Mesenchymal stem cell (in vitro differentiated cells and primary cell): ENCODE data around the gene BCL6.

Experiments
- DNase-seq: peaks from one replicate; pipeline ENCODE4 v3.0.0-alpha.2; 2013
- H2AFZ ChIP-seq: one replicate; pipeline ENCODE4 v1.6.1; 2013; ENCODE audit warnings: low read depth, mild to moderate bottlenecking, control low read depth, inconsistent platforms, low read length, moderate library complexity
- H2AK5ac ChIP-seq: 2 replicates; pipeline ENCODE4 v1.6.1; 2013; ENCODE audit warnings: low read length, moderate library complexity, mild to moderate bottlenecking, inconsistent platforms; ENCODE audit not compliant: severe bottlenecking
- H2BK120ac ChIP-seq: one replicate; pipeline ENCODE4 v1.6.1; 2013; ENCODE audit warnings: low read depth, mild to moderate bottlenecking, inconsistent platforms, low read length, moderate library complexity
- H2BK12ac ChIP-seq, 2 experiments: one replicate each; pipeline ENCODE4 v1.6.1; 2013; ENCODE audit warnings: inconsistent platforms in 2 of 2, low read length in 2 of 2, mild to moderate bottlenecking in 2 of 2, moderate library complexity in 2 of 2, control low read depth in 1 of 2
- H2BK15ac ChIP-seq: one replicate; pipeline ENCODE4 v1.6.1; 2013; ENCODE audit warnings: mild to moderate bottlenecking, low read depth, inconsistent platforms; ENCODE audit not compliant: poor library complexity, severe bottlenecking
- H2BK5ac ChIP-seq: 2 replicates; pipeline ENCODE4 v1.6.1; 2013; ENCODE audit warnings: low read depth, mild to moderate bottlenecking, low read length, control low read depth, inconsistent platforms; ENCODE audit not compliant: poor library complexity, severe bottlenecking
- H3K14ac ChIP-seq, 2 experiments: one replicate each; pipeline ENCODE4 v1.6.1; 2013; ENCODE audit warnings: inconsistent platforms in 2 of 2, low read length in 2 of 2, control low read depth in 1 of 2, mild to moderate bottlenecking in 1 of 2, moderate library complexity in 1 of 2
- H3K18ac ChIP-seq, 2 experiments: one replicate each; pipeline ENCODE4 v1.6.1; 2013; ENCODE audit warnings: inconsistent platforms in 2 of 2, low read length in 2 of 2, control low read depth in 1 of 2, low read depth in 1 of 2, mild to moderate bottlenecking in 1 of 2
- H3K23ac ChIP-seq, 2 experiments: one replicate each; pipeline ENCODE4 v1.6.1; 2013; ENCODE audit warnings: inconsistent platforms in 2 of 2, low read length in 2 of 2, mild to moderate bottlenecking in 2 of 2, moderate library complexity in 2 of 2, control low read depth in 1 of 2
- H3K27ac ChIP-seq: 2 replicates; pipeline ENCODE4 v1.5.1; 2013; ENCODE audit warnings: mild to moderate bottlenecking, moderate library complexity, low read length, control low read depth, inconsistent platforms; ENCODE audit not compliant: poor library complexity, severe bottlenecking
- H3K27me3 ChIP-seq, 2 experiments: 2 replicates each; pipeline versions ENCODE4 v1.6.1 to v1.7.0; 2013; ENCODE audit warnings: low read length in 2 of 2, mild to moderate bottlenecking in 2 of 2, moderate library complexity in 2 of 2, control low read depth in 1 of 2, inconsistent platforms in 1 of 2; ENCODE audit not compliant: control insufficient read depth in 1 of 2, insufficient read depth in 1 of 2
- H3K36me3 ChIP-seq, 2 experiments: 2 replicates each; pipeline versions ENCODE4 v1.6.1 to v1.7.0; 2013; ENCODE audit warnings: low read length in 2 of 2, control low read depth in 1 of 2, inconsistent platforms in 1 of 2, low read depth in 1 of 2, mild to moderate bottlenecking in 1 of 2; ENCODE audit not compliant: insufficient read depth in 2 of 2, control insufficient read depth in 1 of 2
- H3K4ac ChIP-seq, 2 experiments: one replicate each; pipeline ENCODE4 v1.6.1; 2013; ENCODE audit warnings: inconsistent platforms in 2 of 2, low read length in 2 of 2, mild to moderate bottlenecking in 2 of 2, moderate library complexity in 2 of 2, control low read depth in 1 of 2, low read depth in 1 of 2
- H3K4me1 ChIP-seq: 2 replicates; pipeline ENCODE4 v1.6.1; 2013; ENCODE audit warnings: low read depth, low read length, control low read depth; ENCODE audit not compliant: control insufficient read depth, insufficient read depth
- H3K4me2 ChIP-seq: 2 replicates; pipeline ENCODE4 v1.6.1; 2013; ENCODE audit warnings: low read length, mild to moderate bottlenecking, inconsistent platforms; ENCODE audit not compliant: poor library complexity, severe bottlenecking
- H3K4me3 ChIP-seq, 2 experiments: 2 replicates each; pipeline versions ENCODE4 v1.5.1 to v1.7.0; 2013; ENCODE audit warnings: low read length in 2 of 2, mild to moderate bottlenecking in 2 of 2, control low read depth in 1 of 2, low read depth in 1 of 2; ENCODE audit not compliant: insufficient read depth in 1 of 2
- H3K79me1 ChIP-seq: replicated peaks from 2 replicates; pipeline ENCODE4 v1.6.1; 2013; ENCODE audit warnings: mild to moderate bottlenecking, control low read depth, low read length, inconsistent platforms; ENCODE audit not compliant: poor library complexity, severe bottlenecking
- H3K9ac ChIP-seq: 2 replicates; pipeline ENCODE4 v1.7.0; 2013; ENCODE audit warnings: mild to moderate bottlenecking, low read length, moderate library complexity
- H3K9me3 ChIP-seq: 2 replicates; pipeline ENCODE4 v1.7.0; 2013; ENCODE audit warnings: mild to moderate bottlenecking, low read length; ENCODE audit not compliant: control insufficient read depth
- H4K8ac ChIP-seq: one replicate; pipeline ENCODE4 v1.6.1; 2013; ENCODE audit warnings: inconsistent platforms, mild to moderate bottlenecking, low read length, moderate library complexity
- H4K91ac ChIP-seq: one replicate; pipeline ENCODE4 v1.6.1; 2013; ENCODE audit warnings: mild to moderate bottlenecking, low read length, inconsistent platforms
- WGBS: methylation state at CpG from one replicate; pipeline ENCODE4 v1.1.7; 2013; ENCODE audit warnings: mixed read lengths; 5-methylcytosine and 5-hydroxymethylcytosine counted together

Gene BCL6

DNA sequence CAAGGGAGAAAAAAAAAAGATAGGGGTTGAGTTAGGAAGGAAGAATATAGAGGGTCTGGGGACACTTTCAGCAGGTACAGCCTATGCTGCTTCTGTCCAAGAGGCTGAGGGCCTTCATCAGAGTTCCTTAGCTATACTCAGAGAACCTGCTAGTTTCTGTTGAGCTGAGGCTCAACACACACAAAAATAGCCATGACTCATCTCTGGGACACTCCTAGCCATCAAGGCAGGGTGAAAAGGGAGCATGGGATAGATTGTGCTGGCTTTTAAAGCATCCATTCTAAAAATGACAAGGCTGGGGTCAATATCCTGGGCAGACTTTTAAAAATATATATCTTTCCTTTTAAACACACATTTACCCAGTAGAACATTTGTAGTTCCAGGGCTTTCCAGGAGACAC lies 40.1 kb downstream of the BCL6 start:
- Histone ChIP-seq H3K27me3 (peaks cover 0 to 5% of the 10 kb centered on the region in 2 experiments), H2BK12ac (no peak overlapping the region), H2AK5ac (no peak overlapping the region), H3K9ac (no peak overlapping the region), H3K4me2 (no peak overlapping the region), H3K4me3 (no peak overlapping the region), H3K14ac (no peak overlapping the region), H4K8ac (no peak overlapping the region), H3K4ac (no peak overlapping the region), H3K27ac (no peak overlapping the region), H2AFZ (no peak overlapping the region), H3K9me3 (no peaks in the 10 kb centered on the region), H2BK120ac (no peak overlapping the region), H3K18ac (no peak overlapping the region), H2BK5ac (no peak overlapping the region), H3K79me1 (no peaks in the 10 kb centered on the region), H3K4me1 (no peaks in the 10 kb centered on the region), H3K36me3 (no peaks in the 10 kb centered on the region), H4K91ac (no peak overlapping the region), H3K23ac (no peak overlapping the region), H2BK15ac (no peak overlapping the region)
- DNase-seq: peak; percentile 15

DNA sequence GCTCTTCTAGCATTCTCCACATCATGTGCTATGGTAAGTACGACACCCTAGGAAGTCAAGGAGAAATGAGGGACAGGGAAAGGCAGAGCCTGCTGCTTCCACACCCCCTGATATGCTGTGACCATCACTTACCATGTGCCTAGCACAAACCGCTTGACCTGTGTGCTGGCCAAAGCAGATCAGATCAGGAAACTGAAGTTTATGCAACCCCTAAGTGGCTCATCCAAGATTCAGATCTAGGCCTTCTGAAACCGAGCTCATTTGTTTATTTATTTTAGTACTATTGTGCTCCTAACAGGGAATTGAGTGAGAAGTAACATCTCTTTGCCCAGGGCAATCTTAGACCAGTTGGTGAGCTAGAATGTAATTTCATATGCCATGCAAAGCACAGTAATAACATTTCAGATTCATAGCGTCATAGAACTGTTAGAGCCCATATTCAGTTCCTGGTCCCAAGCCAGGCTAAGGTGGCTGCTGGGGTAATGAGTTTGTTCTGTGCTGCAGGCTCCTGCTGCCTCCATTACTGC lies 42.7 kb downstream of the BCL6 start, which contains the start of gene RTP2:
TSS of gene RTP2 (minus strand) at position 51 of the 527 bp plus-strand sequence. CDS start 429 bp downstream, outside the sequence.
- Histone ChIP-seq H2BK5ac (no peak within 1 kb of the TSS), H4K8ac (no peak within 1 kb of the TSS), H3K9ac (no peak within 1 kb of the TSS), H3K79me1 (no peaks in the 10 kb centered on the region), H3K36me3 (no peaks in the 10 kb centered on the region), H3K9me3 (no peaks in the 10 kb centered on the region), H3K14ac (no peak within 1 kb of the TSS), H3K4me3 (no peak within 1 kb of the TSS), H3K27me3 (peaks cover 0 to 21% of the 10 kb centered on the region in 2 experiments), H2AFZ (no peak within 1 kb of the TSS), H3K4me2 (no peak within 1 kb of the TSS), H2BK12ac (no peak within 1 kb of the TSS), H3K4ac (no peak within 1 kb of the TSS), H3K4me1 (no peaks in the 10 kb centered on the region), H2BK15ac (no peak within 1 kb of the TSS), H3K27ac (no peak within 1 kb of the TSS), H3K18ac (no peak within 1 kb of the TSS), H2AK5ac (no peak within 1 kb of the TSS), H4K91ac (no peak within 1 kb of the TSS), H2BK120ac (no peak within 1 kb of the TSS), H3K23ac (no peak within 1 kb of the TSS)
- no peak for DNase-seq
- 60% methylated on average over 3 of the region's 4 CpGs for WGBS

DNA sequence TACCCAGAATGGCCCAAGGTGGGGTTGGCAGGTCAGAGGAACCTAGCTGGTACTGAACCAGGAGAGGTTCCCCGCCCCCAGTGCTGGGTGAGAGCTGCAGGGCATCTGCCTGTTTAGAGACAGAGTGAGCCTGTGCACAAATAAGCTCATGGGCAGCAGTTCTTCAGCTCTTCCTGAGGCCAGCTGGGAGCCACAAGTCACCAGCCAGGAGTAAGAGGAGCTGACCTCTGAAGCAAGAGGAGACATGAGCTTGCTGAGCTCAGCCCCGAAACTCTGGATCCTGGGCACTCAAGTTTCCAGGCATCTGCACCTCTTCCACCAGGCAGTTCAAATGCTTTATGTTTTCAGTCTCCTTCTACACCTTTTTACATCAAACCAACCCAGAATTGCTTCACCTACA lies 45.0 kb downstream of the BCL6 start:
- Histone ChIP-seq H4K91ac (no peak overlapping the region), H4K8ac (no peak overlapping the region), H3K79me1 (no peaks in the 10 kb centered on the region), H3K9ac (no peak overlapping the region), H2AFZ (no peak overlapping the region), H3K18ac (no peak overlapping the region), H2BK12ac (no peak overlapping the region), H3K27ac (no peak overlapping the region), H2BK15ac (no peak overlapping the region), H2BK120ac (no peak overlapping the region), H2BK5ac (no peak overlapping the region), H3K14ac (no peak overlapping the region), H3K27me3 (peaks cover 11 to 35% of the 10 kb centered on the region in 2 experiments), H2AK5ac (no peak overlapping the region), H3K4me1 (no peaks in the 10 kb centered on the region), H3K23ac (no peak overlapping the region), H3K4me3 (no peak overlapping the region), H3K4me2 (no peak overlapping the region), H3K9me3 (no peaks in the 10 kb centered on the region), H3K4ac (no peak overlapping the region), H3K36me3 (no peaks in the 10 kb centered on the region)
- no peak for DNase-seq
- WGBS: 80% methylated on average over 2 of the region's 2 CpGs

DNA sequence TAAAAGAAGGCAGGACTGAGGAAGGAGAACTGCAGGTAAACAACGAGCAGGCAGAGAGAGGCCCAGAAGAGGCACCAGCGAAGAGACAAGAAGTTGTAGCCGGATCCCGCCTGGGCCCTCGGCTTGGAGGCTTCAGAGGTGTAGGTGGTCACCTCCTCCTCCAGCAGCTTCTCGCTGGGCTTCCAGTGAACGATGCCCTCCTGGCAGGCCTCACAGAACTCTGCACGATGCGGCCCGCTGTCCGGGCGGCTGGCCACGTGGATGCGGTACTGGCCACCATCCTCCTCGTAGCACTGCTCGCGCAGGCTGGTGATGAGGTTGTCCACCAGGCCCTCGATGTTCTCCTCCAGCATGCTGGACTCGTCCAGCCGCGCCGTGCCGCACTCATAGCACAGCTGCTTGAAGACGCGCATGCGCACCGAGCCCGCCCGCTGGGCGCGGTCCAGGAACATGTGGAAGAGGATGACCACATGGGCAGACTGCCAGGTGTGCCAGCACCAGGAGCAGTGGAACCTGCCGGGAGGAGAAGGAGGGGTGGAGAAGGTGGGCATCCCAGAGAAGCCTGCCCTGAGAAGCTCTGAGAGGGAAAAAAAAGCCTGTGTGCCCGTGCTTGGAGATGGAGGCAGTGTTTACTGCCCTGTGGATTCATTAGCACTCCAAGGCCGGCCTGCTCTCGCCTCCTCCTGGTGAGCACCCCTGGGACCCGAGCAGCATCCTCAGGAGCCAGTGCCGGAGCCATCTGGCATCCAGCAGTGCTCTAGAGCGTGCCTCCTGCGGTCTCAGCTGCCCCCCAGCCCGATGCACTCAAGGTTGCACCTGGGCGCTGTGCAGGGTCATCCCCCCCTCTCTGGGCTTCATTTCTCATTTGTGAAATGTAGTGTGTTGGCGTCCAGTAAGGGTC lies 46.5 kb downstream of the BCL6 start:
- no peak overlapping the region for H3K9ac ChIP-seq
- H3K4ac ChIP-seq: no peak overlapping the region
- H3K27ac ChIP-seq: no peak overlapping the region
- H4K91ac ChIP-seq: peak overlapping the region; percentile 35
- H3K4me1 ChIP-seq: no peaks in the 10 kb centered on the region
- peaks cover 12 to 36% of the 10 kb centered on the region in 2 experiments for H3K27me3 ChIP-seq
- H2BK5ac ChIP-seq: no peak overlapping the region
- no peaks in the 10 kb centered on the region for H3K9me3 ChIP-seq
- no peak overlapping the region for H3K23ac ChIP-seq
- H2AK5ac ChIP-seq: no peak overlapping the region
- no peak for DNase-seq
- H3K4me2 ChIP-seq: no peak overlapping the region
- H3K79me1 ChIP-seq: no peaks in the 10 kb centered on the region
- no peak overlapping the region for H3K18ac ChIP-seq
- H2AFZ ChIP-seq: no peak overlapping the region
- no peak overlapping the region for H3K14ac ChIP-seq
- no peak overlapping the region for H2BK15ac ChIP-seq
- 90% methylated on average over 35 of the region's 42 CpGs for whole genome bisulfite sequencing
- no peaks in the 10 kb centered on the region for H3K36me3 ChIP-seq
- no peak overlapping the region for H2BK120ac ChIP-seq
- no peak overlapping the region for H4K8ac ChIP-seq
- H2BK12ac ChIP-seq: no peak overlapping the region
- H3K4me3 ChIP-seq: no peak overlapping the region
